ENCODE results near the gene NALCN.

The NALCN gene

GRCh38 chr13:101238555-101238954 is 177.8 kb downstream of the NALCN start:
- TF ChIP-seq CREB1 (IDR thresholded peaks at IDR 0.05; ENCODE audit: low read depth): no peak
- TF ChIP-seq TCF12 (IDR thresholded peaks at IDR 0.05; ENCODE audit: low read depth): no peak
- TF ChIP-seq YY1 (IDR thresholded peaks at IDR 0.05; ENCODE audit: low read depth): no peak
- TF ChIP-seq CEBPB (IDR thresholded peaks at IDR 0.05): no peak
- no peak for TF ChIP-seq REST (IDR thresholded peaks at IDR 0.05; ENCODE audit: low read depth)
- no peak for TF ChIP-seq EGR1 (IDR thresholded peaks at IDR 0.05)
- no peak for TF ChIP-seq EP300 (IDR thresholded peaks at IDR 0.05; ENCODE audit: borderline replicate concordance)
- no peak for TF ChIP-seq NFIC (IDR thresholded peaks at IDR 0.05)
- TF ChIP-seq FOXM1 (IDR thresholded peaks at IDR 0.05; ENCODE audit: borderline replicate concordance, low read depth): no peak
- TF ChIP-seq MAX (IDR thresholded peaks at IDR 0.05): no peak
- no peak for TF ChIP-seq USF1 (IDR thresholded peaks at IDR 0.05)

DNA sequence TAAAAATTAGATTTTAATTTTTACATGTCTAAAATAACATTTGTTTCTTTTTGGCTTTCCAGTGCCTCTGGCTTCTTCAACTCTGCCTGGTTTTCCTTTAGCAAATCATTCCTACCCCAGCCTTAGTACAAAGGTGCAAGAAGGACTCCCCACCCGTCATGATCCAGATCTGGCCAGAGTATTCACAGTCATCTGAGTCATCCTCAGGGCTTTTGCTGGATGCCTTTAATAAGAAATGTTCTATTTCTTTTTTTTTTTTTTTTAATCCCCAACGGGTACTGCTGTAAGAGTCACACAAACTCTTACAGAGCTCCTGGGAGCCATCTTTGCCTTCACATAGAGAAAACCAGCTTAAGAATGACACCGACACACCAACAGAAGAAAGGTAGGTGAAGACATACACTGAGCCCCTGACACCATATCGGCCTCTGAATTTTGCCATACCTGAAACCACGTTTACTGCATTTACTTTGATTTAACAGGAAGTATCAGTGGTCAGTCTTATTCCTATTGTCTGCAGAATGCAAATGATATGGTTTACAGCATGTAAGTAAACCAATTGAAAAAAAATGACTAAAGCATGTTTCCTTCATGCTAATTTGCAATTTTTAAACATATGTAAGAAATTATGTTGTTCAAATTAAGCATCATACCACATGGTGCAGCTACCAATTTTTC is 184.4 kb downstream of the NALCN start:
- TF ChIP-seq NFIC (IDR thresholded peaks at IDR 0.05) (no peak), USF1 (IDR thresholded peaks at IDR 0.05) (no peak), FOXM1 (IDR thresholded peaks at IDR 0.05; ENCODE audit: borderline replicate concordance, low read depth) (no peak)

GRCh38 chr13:101230271-101230890 is 185.9 kb downstream of the NALCN start:
- no peak for TF ChIP-seq USF1 (IDR thresholded peaks at IDR 0.05)
- no peak for TF ChIP-seq EP300 (IDR thresholded peaks at IDR 0.05; ENCODE audit: borderline replicate concordance)
- no peak for TF ChIP-seq ZBTB7A (IDR thresholded peaks at IDR 0.05; ENCODE audit: low read depth)
- TF ChIP-seq TAF1 (IDR thresholded peaks at IDR 0.05; ENCODE audit: low read depth): no peak
- TF ChIP-seq TEAD4 (IDR thresholded peaks at IDR 0.05): no peak
- no peak for TF ChIP-seq RAD21 (IDR thresholded peaks at IDR 0.05; ENCODE audit: low read depth)
- no peak for TF ChIP-seq CEBPB (IDR thresholded peaks at IDR 0.05)

- TF ChIP-seq RAD21 (IDR thresholded peaks at IDR 0.05; ENCODE audit: low read depth) (no peak), TAF1 (IDR thresholded peaks at IDR 0.05; ENCODE audit: low read depth) (no peak), TEAD4 (IDR thresholded peaks at IDR 0.05) (no peak), REST (IDR thresholded peaks at IDR 0.05; ENCODE audit: low read depth) (no peak), EP300 (IDR thresholded peaks at IDR 0.05; ENCODE audit: borderline replicate concordance) (no peak), MAX (IDR thresholded peaks at IDR 0.05) (no peak), NFIC (IDR thresholded peaks at IDR 0.05) (no peak), TCF12 (IDR thresholded peaks at IDR 0.05; ENCODE audit: low read depth) (no peak), EGR1 (IDR thresholded peaks at IDR 0.05) (no peak), YY1 (IDR thresholded peaks at IDR 0.05; ENCODE audit: low read depth) (no peak), USF1 (IDR thresholded peaks at IDR 0.05) (no peak), CEBPB (IDR thresholded peaks at IDR 0.05) (no peak), FOXM1 (IDR thresholded peaks at IDR 0.05; ENCODE audit: borderline replicate concordance, low read depth) (no peak), ZBTB7A (IDR thresholded peaks at IDR 0.05; ENCODE audit: low read depth) (no peak), CREB1 (IDR thresholded peaks at IDR 0.05; ENCODE audit: low read depth) (no peak)
Observed at GRCh38 chr13:101219609-101220265, 196.6 kb downstream of the NALCN start.

GRCh38 chr13:101218484-101218883 is 197.8 kb downstream of the NALCN start:
- no peak for TF ChIP-seq CREB1 (IDR thresholded peaks at IDR 0.05; ENCODE audit: low read depth)
- TF ChIP-seq NFIC (IDR thresholded peaks at IDR 0.05): no peak
- TF ChIP-seq USF1 (IDR thresholded peaks at IDR 0.05): no peak
- TF ChIP-seq REST (IDR thresholded peaks at IDR 0.05; ENCODE audit: low read depth): no peak
- TF ChIP-seq RAD21 (IDR thresholded peaks at IDR 0.05; ENCODE audit: low read depth): no peak
- TF ChIP-seq CEBPB (IDR thresholded peaks at IDR 0.05): no peak
- no peak for TF ChIP-seq TEAD4 (IDR thresholded peaks at IDR 0.05)
- no peak for TF ChIP-seq EGR1 (IDR thresholded peaks at IDR 0.05)
- TF ChIP-seq EP300 (IDR thresholded peaks at IDR 0.05; ENCODE audit: borderline replicate concordance): no peak
- no peak for TF ChIP-seq TCF12 (IDR thresholded peaks at IDR 0.05; ENCODE audit: low read depth)
- no peak for TF ChIP-seq MAX (IDR thresholded peaks at IDR 0.05)
- TF ChIP-seq FOXM1 (IDR thresholded peaks at IDR 0.05; ENCODE audit: borderline replicate concordance, low read depth): no peak
- no peak for TF ChIP-seq TAF1 (IDR thresholded peaks at IDR 0.05; ENCODE audit: low read depth)
- no peak for TF ChIP-seq YY1 (IDR thresholded peaks at IDR 0.05; ENCODE audit: low read depth)
- no peak for TF ChIP-seq ZBTB7A (IDR thresholded peaks at IDR 0.05; ENCODE audit: low read depth)

Data from Ishikawa (cell line).